ENCODE measurements around the gene RAB9A.

DNA sequence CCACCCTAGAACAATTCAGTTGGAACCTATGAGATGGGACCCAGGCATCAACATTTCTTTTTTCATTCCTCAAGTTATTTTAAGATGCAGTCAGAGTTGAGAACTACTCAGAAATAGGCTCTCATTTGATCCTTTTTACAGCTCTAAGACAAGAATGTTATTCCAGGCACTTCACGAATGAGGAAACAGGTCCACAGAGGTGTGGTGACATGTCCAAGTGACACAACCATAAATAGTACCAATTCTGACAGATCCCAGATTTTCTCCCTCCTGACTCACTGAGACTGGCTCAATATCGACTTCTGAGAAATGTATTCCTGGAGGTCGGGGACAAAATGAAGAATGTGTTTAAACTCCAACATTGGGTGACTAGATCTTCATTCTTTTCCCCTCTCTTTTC lies 24.9 kb upstream of the RAB9A start:
- TF ChIP-seq, protein P1, sequence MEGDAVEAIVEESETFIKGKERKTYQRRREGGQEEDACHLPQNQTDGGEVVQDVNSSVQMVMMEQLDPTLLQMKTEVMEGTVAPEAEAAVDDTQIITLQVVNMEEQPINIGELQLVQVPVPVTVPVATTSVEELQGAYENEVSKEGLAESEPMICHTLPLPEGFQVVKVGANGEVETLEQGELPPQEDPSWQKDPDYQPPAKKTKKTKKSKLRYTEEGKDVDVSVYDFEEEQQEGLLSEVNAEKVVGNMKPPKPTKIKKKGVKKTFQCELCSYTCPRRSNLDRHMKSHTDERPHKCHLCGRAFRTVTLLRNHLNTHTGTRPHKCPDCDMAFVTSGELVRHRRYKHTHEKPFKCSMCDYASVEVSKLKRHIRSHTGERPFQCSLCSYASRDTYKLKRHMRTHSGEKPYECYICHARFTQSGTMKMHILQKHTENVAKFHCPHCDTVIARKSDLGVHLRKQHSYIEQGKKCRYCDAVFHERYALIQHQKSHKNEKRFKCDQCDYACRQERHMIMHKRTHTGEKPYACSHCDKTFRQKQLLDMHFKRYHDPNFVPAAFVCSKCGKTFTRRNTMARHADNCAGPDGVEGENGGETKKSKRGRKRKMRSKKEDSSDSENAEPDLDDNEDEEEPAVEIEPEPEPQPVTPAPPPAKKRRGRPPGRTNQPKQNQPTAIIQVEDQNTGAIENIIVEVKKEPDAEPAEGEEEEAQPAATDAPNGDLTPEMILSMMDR (IDR thresholded peaks at IDR 0.05) = no peak
- TF ChIP-seq POLR2AphosphoS5 (IDR thresholded peaks at IDR 0.05) = no peak
